Activated T-cell treated with anti-CD3 and anti-CD28 coated beads, Interleukin-2, amount 50 U/mL, for 48 hours (primary cell): ENCODE results near the gene KLHL22.
"Not testable (repeated sequence)": the region's sequence is repeated elsewhere in the genome, so short reads cannot be mapped to it uniquely, and the experiment has no call there.

Experiments
- DNase-seq, 2 experiments: peaks; one replicate each; pipeline ENCODE4 v3.0.0-alpha.2; 2020

Gene KLHL22

DNA sequence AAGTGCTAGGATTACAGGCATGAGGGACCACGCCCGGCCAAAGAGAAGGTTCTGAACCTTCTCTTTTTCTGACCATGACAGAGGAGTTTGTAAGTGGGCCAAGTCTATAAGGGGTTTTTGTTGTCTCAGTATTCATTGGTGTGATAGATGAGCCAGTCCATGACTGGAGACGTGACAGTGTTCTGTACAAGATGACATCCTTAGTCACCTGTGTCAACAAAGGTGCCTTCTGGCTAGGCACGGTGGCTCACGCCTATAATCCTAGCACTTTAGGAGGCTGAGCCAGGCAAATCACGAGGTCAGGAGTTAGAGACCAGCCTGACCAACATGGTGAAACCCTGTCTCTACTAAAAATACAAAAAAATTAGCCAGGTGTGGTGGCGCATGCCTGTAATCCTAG is 4.2 kb upstream of the KLHL22 start:
- no peak for DNase-seq

GRCh38 chr22:20498913-20499312 is 3.3 kb upstream of the KLHL22 start:
- no peak for DNase-seq

DNA sequence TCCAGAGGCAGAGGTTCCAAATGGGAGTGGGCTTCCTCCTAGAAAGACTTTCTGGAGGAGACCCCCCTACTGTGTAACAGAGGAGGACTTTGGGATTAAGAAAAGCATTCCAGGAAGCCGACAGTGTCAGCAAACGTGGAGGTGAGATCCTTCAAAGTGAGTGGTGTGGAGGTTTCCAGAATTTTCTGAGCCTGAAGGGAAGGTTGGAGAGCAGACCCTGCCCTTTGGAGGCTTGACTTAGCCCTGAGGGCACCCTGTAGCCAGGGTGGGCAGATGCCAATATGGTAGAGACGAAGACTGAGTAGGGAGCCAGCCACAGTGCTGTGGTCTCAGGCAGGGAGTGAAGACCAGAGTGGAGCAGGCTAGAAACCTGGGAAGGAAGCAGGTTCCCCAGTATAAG is 1.8 kb upstream of the KLHL22 start:
- no peak for DNase-seq

GRCh38 chr22:20495861-20496681 is 476 bp upstream of the KLHL22 start:
- peak; percentile 90 to 95 for DNase-seq

DNA sequence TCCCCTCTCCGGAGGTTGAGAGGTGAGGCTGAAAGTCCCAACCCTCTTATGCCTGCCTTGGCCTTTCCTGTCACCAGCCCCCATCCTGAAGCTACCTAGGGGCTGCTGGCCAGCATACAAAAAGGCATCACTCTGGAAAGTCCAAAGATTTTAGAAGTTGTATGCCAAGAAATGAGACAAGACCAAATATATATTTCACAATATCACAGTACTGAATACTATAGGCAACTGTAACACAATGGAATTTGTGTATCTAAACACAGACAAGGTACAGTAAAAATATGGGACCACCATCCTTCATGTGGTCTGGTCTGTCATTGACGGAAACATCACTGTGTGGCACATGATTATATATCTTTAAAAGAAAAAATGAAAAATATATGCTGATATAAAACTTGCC is 4.2 kb downstream of the KLHL22 start:
- DNase-seq = no peak

DNA sequence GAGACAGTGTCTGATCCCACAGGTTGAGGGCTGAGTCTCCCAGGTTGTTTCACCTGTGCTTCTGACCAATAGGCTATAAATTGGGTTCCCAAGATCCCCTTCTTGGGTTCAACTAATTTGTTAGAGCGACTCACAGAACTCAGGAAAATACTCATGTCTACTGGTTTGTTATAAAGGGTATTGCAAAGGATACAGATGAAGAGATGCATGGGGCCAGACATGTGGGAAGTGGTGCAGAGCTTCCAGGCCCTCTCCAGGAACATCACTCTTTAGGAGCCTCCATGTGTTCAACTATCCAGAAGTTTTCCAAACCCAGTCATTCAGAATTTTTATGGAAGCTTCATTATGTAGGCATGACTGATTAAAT is 4.7 kb downstream of the KLHL22 start:
- DNase-seq = no peak

- DNase-seq = no peak
These were observed 5.2 kb downstream of the KLHL22 start for GRCh38 chr22:20490183-20490940.

GRCh38 chr22:20488946-20489345 is 6.6 kb downstream of the KLHL22 start:
- DNase-seq = no peak

DNA sequence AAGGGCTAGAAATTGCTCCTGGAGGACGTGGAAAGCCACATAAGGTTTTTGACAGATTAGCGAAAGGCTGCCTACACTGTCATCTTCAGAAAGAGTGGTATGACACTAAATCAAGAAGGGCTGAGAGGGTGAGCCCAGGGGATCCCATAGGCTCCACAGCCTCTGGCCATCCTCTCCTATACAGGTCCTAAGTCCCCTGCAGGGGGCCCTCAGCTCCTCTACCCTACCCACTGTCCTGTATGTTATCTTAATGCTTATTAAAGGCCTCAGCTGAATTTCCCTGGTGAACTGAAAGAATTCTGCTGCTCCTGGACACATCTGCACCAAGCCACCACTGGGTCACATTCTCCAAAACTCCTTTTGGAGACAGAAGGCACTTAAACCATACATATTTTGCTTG is 7.9 kb downstream of the KLHL22 start:
- DNase-seq = no peak

- DNase-seq = no peak
These were observed 9.4 kb downstream of the KLHL22 start for GRCh38 chr22:20486229-20486628.

DNA sequence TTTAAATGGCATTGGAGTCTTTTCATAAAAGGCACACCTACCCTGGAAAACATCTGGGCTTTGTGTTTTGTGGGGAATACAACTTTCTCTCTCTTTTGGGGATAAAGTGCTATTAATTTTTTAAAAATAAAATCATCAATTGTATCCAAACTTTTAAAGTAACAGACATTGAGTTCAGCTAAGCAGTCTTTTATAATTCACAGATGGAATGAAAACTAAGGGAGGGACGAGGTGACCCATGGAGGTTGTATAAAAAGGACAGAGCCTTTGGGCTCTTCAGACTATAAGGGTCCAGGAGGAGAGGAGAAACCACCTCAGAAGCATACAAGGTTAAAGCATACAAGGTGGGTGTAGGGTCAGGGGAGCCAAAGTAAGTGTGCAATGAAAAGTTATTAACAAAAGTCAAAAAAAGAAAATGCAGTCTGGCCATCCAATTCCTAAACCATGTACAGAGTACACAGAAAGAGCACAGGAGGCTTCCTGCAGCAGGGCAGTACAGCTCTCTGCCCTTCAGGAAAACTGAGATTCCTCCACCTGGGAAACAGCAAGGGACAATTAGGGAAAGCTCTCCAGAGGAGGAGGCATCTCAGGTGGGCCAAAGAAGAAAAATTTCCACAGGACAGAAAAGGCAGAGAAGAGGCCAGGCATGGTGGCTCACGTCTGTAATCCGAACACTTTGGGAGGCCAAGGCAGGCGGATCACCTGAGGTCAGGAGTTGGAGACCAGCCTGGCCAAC is 10.5 kb downstream of the KLHL22 start:
- DNase-seq = no peak

DNA sequence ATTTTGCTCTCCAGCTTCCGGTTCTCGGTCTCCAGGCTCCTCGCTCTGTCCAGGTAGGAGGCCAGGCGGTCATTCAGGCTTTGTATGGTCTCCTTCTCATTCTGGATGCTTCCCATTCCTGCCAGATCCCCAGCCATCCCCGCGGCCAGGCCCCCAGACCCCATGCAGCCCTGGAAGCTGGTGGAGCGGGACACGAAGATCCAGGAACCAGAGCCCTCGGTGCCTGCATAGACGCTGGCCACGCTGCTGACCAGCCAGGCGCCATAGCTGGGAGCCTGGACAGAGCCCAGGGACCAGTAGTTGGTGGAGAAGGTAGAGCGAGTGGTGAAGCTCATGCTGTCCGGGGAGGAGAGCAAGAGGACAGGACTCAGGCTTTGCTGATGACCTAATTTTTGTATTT is 11.8 kb downstream of the KLHL22 start:
- DNase-seq = no peak

- not testable (repeated sequence) for DNase-seq
These were observed 12.5 kb downstream of the KLHL22 start for GRCh38 chr22:20483143-20483506.

- no peak for DNase-seq
These were observed 15.9 kb downstream of the KLHL22 start for GRCh38 chr22:20479612-20480196.

GRCh38 chr22:20478059-20478458 is 17.5 kb downstream of the KLHL22 start:
- not testable (repeated sequence) for DNase-seq

DNA sequence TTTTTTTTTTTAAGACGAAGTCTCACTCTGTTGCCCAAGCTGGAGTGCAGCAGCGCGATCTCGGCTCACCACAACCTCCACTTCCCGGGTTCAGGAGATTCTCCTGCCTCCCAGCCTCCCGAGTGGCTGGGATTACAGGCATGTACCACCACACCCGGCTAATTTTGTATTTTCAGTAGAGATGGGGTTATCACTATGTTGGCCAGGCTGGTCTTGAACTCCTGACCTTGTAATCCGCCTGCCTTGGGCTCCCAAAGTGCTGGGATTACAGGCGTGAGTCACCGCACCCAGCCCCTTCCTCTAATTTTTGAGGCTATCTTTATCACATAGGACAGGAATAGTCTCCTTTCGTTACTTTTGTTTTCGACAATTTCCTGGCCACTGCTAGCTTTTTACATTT is 20.0 kb downstream of the KLHL22 start:
- DNase-seq = not testable (repeated sequence)

GRCh38 chr22:20475115-20475436 is 20.5 kb downstream of the KLHL22 start:
- DNase-seq = no peak

- no peak for DNase-seq
These were observed 22.8 kb downstream of the KLHL22 start for GRCh38 chr22:20472629-20473442.

- no peak for DNase-seq
These were observed 24.3 kb downstream of the KLHL22 start for GRCh38 chr22:20471126-20471833.

GRCh38 chr22:20470525-20470924 is 25.1 kb downstream of the KLHL22 start:
- not testable (repeated sequence) for DNase-seq

DNA sequence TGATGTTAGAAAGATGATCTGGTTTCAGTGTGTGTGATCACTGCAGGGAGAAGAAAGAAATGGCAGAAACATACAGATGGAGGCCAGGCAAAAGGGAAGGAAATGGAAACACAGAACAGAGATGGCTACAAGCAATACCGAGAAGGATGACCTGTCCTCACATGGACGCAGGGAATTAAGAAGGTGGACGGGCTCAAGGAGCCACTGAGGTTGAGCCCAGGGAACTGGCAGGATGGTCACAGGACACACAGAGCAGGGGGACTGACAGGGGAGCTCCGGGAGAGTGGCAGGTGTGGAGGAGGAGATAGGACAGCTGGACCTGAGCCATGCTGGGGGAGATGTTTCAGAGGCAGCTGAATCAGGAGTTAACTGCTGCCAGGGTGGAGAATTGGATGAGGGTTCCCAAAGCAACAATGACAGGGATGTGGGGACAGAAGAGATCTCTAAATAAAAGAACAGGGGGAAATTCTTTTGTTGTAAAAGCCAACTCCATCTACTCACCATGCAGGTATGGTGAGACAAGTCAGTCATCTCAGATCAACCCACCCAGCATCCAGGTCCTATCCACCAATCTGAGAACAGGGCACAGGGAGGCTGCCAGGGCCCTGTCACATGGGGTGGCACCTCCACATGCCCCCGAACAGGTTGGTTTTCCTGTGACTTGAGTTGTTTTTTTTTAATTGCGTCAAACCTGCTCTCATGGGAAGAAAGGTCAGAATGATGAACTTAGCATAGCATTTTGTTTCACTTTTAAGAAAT is 26.3 kb downstream of the KLHL22 start:
- DNase-seq = no peak
